Activated CD4-positive, alpha-beta T cell treated with anti-CD3 and anti-CD28 coated beads, Interleukin-2, Interleukin-4, amounts not matched to agents 100 ng/mL and 50 ng/mL, durations not matched to agents 16 hours and 8 hours (primary cell): ENCODE results near the gene GRIK3.
"Not testable (repeated sequence)": the region's sequence is repeated elsewhere in the genome, so short reads cannot be mapped to it uniquely, and the experiment has no call there.

Experiments
- DNase-seq: peaks from one replicate; pipeline ENCODE4 v3.0.0-alpha.2; 2020; ENCODE audit warnings: low spot score

GRIK3 gene

GRCh38 chr1:36941316-36941978 is 92.9 kb downstream of the GRIK3 start:
- no peak for DNase-seq

DNA sequence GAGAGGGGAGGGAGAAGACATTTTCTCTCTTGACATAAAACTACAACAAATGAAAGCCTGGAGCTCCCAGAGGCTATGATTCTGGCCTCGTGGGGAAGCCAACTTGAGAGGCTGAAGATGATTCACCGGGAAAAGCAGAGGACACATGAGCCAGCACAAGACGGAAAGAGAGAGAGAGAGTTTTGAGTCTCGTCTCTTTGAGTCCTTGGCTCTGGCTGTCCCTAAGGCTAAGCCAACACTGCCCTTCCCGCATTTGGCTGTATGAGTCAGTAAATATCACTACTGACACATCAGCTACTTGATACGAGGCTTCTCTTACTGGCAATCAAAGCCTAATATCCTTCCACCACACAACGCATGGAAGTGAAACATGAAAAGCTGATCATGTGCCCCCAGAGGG is 95.5 kb downstream of the GRIK3 start:
- no peak for DNase-seq

GRCh38 chr1:36937371-36937770 is 96.9 kb downstream of the GRIK3 start:
- no peak for DNase-seq

GRCh38 chr1:36934061-36934460 is 100.3 kb downstream of the GRIK3 start:
- no peak for DNase-seq

- no peak for DNase-seq
Observed at GRCh38 chr1:36927826-36928225, 106.5 kb downstream of the GRIK3 start.

DNA sequence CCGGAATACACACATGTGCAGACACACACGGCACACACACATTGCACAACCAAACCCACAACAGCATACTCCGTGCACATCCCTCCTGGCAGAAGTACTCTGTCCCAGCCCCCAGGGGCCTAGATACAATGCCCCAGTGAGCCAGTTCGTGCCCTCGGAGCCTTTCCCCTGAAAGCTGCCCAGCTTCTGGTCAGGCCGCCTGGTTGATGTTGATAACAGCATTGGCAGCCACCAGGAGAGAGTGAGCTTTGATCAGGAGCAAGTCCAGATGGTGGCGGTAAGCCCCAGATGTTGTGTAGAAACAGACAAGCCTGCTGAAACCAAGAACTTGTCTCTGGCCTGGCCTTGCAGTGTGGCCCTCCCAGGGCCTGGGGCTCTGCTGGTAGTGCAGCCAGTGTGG is 109.1 kb downstream of the GRIK3 start:
- DNase-seq: no peak

DNA sequence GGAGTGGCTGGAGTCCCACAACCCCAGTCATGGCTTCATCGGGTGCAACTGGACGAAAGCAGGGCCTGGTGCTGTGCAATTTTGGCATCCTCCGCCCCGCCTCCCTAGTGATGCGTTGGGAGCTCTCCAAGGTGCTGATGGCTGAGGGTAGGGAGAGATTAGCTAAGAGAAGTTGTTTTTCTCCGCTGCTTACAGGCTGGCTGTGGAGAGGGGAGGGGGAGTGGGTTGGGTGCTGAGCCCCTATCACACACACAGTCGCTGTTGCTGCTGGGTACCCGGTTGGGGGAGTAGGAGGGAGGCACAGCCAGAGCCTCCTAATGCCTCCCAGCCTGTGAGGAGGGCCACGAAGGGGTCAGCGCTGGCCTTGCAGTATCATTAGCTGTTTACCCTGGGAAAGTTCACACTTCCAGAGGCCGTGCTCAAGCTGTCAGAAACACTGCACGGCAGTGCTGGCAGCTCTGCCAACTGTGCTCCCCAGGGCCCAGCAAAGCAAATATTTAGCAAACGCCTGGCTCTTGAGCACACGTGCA is 110.0 kb downstream of the GRIK3 start:
- peak; percentile 28 for DNase-seq

DNA sequence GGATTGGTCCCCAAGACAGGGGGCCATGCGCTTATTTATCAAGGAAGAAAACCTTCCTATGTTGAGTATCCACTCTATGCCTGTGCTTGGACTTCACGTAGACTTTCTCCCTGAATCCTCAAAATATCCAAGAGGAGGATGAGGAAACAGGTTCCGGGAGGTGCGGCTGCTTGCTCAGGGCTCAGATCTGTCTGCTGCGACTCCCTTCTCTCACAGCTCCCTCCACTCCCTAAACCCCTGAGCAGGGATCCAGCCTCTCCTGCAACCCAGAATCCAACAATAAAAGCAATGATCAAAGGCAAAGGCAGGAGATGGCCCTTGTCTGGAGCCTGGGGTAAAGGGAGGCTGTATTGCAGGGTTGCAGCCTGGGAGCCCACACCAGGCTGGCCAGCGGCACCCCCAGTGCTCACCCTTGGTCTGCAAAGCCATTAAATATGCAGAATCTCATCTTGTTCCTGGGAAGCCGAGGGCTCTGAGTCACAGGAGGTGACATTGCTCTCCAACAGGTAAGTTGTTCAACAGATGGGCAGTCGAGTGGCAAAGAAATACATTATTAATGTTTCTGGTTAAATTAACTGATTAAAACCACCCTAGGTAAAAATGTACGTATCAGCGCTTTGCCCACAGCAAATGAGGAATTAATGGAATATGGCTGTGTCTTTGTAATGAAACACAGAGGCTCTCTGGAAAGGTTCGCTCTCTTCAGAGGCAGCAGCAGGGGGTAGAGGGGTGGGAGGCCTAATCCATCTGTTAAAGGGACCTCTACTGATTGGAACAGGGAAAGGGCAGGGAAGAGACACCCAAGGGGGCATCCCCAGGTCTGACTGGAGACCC is 111.5 kb downstream of the GRIK3 start:
- no peak for DNase-seq

GRCh38 chr1:36922071-36922470 is 112.2 kb downstream of the GRIK3 start:
- DNase-seq: no peak

GRCh38 chr1:36920801-36921405 is 113.4 kb downstream of the GRIK3 start:
- DNase-seq: no peak

DNA sequence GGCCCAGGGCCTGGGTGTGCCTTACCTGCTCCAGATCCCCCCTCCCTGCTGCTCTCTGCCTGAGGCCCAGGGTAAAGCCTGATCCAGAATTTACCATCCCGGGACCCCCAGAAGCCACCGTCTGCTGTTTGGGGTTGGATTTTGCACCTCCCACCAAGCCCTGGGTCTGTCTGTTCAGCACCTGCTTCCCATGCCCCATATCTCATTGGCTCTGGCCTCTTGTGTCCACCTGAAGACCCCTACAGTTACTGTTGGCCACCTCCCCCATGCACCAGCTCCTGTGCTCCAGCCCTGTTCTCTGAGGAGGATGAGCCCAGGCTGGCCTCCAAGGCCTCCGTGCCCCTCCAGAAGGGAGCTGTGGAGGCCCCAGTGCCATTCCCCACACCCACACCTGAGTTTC is 113.9 kb downstream of the GRIK3 start:
- no peak for DNase-seq

- DNase-seq: no peak
Observed at GRCh38 chr1:36919491-36920145, 114.7 kb downstream of the GRIK3 start.

DNA sequence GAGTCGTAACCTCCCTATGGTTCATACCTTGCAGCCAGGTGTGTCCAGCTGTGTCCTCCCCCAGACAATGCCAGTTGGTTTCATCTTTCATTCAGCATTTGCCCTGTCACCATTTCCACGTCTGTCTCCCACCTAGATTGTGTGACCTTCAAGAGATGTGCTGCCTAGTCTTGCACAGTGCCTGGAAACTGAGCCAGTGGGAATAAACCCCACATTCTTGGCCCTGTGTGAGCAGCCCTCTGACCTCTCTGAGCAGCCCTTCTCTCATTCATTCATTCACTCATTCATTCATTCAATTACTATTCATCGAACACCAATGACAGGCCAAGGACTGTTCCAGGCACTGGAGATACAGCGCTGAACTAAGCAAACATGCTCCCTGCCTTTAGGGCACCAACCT is 115.7 kb downstream of the GRIK3 start:
- no peak for DNase-seq

GRCh38 chr1:36916542-36916941 is 117.8 kb downstream of the GRIK3 start:
- DNase-seq: not testable (repeated sequence)

GRCh38 chr1:36913484-36914060 is 120.7 kb downstream of the GRIK3 start:
- no peak for DNase-seq

GRCh38 chr1:36913016-36913415 is 121.3 kb downstream of the GRIK3 start:
- no peak for DNase-seq

- DNase-seq: no peak
Observed at GRCh38 chr1:36912365-36912865, 121.9 kb downstream of the GRIK3 start.

DNA sequence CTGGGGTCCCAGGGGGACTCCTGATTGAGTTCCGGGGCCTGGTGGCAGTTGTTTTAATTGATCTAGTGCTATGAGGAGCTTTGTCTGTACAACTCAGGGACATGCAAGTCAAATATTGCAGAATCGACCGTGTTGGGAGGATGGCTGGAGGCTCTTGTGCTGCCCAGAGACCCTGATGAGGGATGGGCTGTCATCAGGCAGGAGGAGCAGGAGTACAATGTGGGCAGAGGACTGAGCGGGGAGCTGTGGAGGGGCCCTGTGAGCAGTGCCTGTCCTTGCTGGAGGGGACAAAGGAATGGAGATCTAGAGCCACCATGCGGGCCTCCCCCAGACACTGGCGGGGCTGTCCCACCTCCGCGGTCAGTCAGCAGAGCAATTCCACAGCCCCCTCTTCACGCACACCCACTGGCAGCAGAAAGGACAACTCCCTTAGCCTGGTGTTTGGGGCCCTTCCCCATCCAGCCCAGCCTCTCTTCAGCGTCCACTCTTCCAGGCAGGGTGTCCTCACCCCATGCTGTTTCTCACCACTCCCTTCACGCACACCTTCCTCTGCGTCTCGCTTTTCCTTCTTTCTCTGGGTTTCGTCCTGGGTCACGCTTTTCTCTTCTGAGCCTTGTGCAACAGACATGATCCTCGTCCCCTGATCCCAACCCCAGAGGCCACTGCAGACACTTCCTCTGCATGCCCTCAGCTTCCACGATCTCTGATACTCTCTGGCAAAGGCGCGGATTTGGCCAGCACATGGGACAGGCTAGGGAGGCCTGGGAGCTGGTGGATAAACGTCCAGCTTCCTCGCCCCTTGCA is 122.6 kb downstream of the GRIK3 start:
- no peak for DNase-seq

DNA sequence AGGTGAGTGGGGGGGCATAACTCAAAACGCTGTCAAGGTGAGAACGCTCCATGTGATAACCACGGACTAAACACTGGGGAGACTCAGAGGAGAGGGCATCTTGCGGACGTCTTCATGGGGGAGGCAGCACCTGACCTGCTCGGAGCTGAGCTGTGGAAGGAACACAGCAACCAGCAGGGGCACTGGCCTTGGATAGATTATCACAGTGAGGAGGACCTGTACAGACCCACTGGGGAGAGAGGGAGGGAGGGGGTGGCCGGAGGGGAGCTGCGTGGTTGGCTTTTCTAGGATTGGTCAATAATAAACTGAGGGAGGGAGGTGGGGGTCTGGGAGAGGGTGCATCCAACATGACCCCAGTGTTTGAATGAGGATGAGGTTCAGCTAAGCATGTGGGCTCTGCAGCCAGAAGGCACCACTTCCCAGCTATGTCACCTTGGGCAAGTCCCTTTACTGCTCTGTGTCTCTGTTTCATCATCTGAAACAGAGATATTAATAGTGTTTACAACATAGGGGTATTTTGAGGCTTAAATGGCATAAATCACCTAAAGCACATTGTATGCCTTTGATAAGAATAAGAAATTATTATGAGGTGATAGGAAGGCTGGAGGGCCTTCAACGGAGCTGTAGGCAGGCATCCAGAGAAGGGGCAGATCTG is 123.3 kb downstream of the GRIK3 start:
- no peak for DNase-seq

DNA sequence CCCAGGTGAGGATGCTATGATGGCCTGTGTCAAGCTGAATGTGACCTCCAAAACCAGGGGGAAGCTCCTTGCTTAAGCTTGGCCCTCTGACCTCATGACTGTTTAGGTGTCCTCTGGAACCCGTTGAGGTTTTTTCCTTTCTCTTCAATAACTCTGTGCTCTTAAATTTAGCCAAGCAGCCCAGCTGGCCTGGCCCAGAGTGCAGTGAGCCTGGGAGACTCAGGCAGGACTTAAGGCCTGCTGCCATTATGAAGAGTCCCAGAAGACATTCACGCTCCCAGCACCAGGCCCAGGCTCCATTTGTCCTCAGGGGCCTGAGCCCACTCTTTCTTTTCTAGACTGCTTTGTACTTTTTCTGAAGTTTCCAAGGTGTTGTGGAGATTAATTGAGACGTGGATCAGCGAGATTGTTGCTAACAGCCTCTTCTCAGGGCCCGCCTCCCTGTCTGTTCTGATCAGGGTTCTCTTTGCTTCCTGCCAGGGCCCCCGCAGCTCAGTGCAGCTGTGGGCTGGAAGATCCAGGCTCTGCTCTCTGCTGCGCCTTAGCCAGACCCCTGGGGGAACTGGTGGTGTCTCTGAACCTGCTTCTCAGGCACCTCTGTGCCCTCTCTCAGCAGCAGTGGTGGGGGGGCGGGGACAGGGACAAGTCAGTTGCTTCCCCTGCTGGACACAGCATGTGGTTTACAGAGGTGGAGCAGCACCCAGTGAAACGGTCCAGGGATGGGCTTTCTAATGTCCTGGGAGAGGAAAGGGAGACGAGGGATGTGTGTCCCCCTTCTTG is 124.2 kb downstream of the GRIK3 start:
- DNase-seq: no peak
